AG08396 (cell line): ENCODE data around the gene GIPC2.
A peak's percentile ranks its signal among the peaks of the same experiment; 100 is the strongest.
"Not testable (repeated sequence)": the region's sequence is repeated elsewhere in the genome, so short reads cannot be mapped to it uniquely, and the experiment has no call there.

Source experiments
- DNase-seq: peaks from one replicate; pipeline ENCODE4 v3.0.0; 2012; ENCODE audit warnings: low spot score, mixed read lengths

Gene GIPC2

DNA sequence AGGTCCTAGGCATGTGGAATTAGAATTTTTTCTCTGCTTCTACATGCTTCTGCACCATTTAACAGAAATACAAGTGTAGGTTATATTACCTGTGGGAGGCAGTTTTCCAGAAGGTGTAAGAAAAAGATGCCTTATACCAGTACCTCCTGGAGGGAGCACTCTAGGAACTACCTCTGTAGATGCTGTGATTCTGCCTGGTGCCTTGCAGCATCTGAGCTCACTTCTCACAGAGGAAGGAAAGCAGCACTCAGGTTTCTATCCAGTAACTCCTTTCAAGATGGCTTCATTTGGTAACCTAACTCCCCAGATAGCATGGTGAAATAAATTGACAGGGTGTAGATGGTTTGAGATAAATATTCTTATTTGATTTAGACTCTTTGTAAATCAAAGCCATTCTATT, 50.3 kb downstream of the GIPC2 start:
- DNase-seq, result no peak

DNA sequence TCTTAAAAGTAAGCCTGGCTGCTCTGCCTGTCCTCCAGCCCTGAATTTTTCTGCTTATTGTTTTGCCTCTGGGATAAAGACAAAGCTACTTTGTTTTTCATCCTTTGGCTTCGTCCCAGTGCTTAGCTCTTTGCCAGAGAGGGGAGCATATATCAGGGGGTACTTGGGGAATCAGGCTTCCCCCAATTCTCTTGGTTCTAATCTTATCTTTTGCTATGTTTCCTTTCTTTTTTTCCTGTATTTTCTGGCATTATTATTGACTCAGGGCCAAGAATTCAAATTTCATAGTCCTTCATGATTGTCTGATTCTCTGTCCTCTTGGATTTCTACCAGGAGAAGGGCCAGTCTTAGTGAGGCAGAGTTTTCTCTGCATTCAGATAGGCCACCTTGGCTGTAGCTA, 51.2 kb downstream of the GIPC2 start:
- no peak for DNase-seq

DNA sequence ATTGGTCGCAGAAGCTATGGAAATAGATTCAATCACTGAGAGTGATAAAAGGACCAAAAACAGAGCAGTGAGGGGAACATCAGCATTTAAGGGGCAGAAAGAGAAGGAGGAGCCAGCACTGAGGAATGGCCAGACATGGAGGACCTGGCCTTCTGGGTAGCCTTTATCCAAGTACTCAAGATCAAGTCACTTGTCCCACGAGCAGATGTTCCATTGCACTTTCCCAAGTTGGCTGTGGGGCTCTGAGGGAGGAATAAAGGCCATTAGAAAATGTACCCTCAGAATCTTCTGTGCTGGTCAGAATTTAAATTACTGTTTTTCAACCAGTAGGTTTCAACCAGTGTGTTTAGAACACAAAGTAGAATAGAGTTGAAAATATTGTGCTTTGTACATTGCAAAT, 55.3 kb downstream of the GIPC2 start:
- DNase-seq, result no peak

DNA sequence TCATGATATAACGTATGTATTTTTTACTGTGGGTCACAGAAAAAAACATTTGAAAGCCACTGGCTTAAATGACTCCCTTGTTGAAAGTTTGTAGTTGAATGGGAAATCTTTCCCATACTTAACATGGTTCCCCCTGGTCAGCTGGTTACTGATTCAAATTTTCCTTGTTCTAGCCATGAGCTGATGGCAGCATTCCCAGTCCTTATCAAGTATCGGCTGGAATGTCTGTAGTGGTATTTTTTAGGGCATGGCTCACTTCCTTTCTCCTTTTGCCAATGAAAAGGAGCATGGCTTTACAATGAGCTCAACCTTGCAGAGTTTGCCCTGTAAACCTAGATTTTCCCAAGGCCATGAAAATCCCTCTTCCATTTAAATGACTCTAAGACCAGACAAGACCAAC, 55.7 kb downstream of the GIPC2 start:
- DNase-seq, result peak; percentile 72

DNA sequence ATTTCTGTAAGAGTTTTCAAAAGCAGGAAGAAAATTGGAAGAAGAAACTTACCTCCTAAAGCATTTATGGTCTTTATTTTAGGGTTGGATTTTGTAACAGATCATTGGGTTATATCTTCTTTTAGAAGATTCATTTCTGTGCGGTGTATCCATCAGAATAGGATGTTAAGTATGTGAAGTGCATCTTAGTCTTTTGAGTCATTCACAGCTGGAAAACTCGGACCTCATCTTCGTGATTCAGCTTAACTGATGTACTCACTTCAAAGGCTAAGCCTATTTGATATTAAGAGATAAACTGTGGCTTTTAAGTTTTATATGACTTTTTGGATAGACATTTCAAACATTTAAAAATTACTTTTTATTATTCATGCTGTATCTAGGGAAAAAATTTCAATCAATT, 56.3 kb downstream of the GIPC2 start:
- peak; percentile 50 for DNase-seq

DNA sequence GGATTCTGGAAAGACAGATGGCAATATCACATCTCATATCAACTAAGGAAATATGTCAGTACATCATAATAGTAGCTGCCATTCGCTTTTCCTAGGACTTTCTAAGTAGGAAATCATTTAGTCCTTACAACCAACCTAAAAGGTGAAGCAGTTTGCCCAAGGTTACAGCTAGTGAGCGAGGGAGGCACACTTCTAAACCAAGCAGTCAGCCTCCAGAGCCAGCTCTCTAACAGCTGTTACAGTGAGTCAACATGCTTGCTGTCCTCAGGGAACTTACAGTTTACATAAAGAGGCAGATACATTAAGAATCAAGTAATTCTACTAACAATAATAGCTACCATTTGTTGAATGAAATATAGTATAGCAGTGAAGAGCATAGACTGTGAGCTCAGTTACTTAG, 57.1 kb downstream of the GIPC2 start:
- DNase-seq, result no peak

DNA sequence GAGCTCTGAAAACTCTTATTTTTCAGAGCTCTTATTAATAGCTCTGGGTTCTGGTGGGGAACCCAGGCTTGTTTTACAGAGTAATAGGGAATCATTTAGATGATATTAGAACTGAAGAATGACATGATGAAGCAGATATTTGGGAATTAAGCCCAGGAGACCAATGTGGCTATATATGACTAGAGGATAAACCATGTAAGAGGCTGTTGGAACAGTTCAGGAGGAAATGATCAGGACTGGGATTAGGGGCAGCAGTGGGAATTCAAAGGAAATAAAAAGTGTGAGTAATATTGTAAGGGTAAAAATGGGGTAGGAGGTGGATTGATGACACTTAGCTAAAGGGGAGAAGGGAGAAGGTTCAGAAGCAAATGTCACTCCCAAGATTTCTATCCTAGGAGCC, 58.6 kb downstream of the GIPC2 start:
- DNase-seq, result no peak

DNA sequence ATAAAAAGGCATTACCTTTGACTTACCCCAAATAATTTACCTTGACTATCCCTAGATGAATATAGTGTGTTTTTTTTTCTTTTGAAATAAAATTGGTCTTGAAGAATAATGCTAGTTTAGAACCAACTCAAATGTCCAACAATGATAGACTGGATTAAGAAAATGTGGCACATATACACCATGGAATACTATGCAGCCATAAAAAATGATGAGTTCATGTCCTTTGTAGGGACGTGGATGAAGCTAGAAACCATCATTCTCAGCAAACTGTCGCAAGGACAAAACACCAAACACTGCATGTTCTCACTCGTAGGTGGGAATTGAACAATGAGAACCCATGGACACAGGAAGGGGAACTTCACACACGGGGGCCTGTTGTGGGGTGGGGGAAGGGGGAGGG, 63.9 kb downstream of the GIPC2 start:
- not testable (repeated sequence) for DNase-seq

DNA sequence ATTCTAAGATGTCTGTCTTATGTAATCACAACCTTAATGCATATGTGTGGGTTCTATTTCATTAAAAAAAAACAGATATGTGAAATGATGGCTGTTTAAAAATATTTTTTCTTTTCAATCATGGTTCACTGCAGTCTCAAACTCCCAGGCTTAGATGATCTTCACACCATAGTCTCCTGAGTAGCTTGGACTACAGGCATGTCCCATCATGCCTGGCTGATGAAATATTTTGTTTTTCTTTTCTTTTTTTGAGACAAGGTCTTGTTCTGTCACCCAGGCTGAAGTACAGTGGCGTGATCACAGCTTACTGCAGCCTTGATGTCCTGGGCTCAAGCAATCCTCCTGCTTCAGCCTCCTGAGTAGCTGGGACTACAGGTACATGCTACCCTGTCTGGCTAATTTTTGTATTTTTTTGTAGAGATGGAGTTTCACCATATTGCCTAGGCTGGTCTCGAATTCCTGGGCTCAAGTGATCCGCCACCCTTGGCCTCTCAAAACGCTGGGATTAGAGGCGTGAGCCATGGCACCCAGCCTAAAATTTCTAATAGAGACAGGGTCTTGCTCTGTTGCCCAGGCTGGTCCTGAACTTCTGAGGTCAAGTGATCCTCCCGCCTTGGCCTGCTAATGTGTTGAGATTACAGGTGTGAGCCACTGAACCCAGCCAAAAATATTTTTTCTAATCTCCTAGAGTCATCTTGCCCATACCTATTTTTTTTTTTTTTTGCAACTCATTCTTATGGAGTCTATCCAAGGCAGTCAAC, 67.6 kb downstream of the GIPC2 start:
- no peak for DNase-seq

DNA sequence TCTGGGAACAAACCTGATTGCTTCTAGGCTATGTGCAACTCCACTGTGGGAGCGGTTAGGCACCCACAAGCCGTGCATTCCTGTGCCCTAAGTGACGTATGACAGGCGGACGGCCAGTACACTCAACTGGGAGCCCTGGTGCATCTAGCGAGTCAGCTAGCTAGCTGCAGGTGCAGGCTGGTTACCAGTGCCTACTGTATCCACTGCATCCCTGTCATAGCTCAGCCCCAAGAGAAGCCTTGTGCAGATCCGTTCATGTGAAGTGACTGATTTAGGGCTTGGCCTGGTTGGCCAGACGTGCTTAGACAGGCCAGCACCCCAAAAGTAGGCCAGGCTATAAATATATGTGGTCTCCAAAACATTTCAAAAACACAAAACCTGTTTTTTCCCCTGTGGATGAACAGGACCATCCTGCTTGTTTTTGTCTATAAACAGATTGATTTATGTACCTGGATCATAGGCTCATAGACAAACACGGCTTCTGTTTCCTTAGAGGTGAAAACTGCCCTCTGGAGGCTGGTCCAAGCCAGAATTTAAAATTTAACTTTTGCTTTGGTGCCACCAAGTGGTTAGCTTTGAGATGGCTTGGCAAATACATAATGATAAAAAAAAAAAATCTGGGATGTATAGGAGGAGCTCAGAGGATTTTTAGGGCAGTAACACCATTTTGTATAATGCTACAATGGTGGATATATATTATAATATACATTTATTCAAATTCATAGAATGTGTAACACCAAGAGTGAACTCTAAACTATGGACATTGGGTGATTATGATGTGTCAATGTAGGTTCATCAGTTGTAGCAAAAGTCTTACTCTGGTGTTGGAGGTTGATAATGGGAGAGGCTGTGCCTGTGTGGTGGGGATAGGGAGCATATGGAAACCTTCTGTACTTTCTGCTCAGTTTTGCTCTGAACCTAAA, 68.5 kb downstream of the GIPC2 start:
- peak; percentile 50 for DNase-seq

DNA sequence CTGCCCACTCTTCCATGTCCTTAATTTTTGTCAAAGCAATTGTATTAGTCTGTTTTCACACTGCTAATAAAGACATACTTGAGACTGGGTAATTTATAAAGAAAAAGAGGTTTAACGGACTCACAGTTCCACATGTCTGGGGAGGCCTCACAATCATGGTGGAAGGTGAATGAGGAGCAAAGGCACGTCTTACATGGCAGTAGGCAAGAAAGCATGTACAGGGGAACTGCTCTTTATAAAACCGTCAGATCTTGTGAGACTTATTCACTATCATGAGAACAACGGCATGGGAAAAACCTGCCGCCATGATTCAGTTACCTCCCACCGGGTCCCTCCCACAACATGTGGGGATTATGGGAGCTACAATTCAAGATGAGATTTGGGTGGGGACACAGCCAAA, 74.7 kb downstream of the GIPC2 start:
- not testable (repeated sequence) for DNase-seq

DNA sequence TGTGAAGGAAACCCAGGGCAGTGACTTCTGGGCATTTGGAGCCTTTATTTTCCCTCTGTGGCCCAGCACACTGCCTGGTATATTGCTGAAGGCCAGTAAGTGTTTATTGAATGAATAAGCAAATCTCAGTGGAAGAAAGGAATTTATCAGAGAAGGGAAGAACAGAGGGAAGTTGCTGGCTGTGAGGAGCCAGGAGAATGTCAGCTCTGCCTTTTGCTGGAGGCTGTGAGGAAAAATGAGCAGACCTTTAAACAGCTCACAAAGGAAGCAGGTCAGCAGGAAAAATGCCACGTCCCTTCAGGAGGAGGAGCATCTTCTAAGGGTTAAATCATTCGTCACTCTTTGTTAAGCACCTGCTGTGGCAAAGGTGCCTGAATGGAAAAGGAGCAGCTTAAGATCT, 75.9 kb downstream of the GIPC2 start:
- no peak for DNase-seq

DNA sequence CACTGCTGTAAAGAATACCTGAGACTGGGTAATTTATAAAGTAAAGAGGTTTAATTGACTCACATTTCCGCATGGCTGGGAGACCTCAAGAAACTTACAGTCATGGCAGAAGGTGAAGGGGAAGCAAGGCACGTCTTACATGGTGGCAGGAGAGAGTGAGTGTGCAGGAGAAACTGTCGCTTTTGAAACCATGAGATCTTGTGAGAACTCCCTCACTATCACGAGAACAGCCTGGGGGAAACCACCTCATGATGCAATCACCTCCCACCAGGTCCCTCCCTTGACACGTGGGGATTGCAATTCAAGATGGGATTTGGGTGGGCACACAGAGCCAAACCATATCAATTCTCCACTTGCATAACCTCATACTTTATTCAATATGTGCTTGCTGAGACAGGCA, 76.6 kb downstream of the GIPC2 start:
- DNase-seq, result no peak

DNA sequence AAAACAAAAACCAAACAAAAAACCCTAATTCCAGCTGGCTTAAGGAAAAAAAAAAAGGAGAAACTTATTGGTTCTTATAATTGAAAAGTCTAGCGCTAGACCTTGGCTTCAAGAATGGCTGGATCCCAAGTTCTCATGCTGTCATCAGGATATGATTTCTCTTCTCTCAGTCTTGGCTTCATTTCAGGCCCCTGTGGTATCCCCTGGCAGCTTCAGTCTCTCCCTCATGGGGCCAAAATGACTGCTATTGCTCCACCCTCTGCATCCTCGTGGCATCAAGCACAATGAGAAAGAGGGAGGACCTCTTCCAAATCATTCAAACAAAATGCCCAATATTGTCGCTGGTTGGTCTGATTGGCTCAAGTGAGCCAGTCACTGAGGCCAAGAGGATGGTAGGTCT, 80.7 kb downstream of the GIPC2 start:
- DNase-seq, result no peak

DNA sequence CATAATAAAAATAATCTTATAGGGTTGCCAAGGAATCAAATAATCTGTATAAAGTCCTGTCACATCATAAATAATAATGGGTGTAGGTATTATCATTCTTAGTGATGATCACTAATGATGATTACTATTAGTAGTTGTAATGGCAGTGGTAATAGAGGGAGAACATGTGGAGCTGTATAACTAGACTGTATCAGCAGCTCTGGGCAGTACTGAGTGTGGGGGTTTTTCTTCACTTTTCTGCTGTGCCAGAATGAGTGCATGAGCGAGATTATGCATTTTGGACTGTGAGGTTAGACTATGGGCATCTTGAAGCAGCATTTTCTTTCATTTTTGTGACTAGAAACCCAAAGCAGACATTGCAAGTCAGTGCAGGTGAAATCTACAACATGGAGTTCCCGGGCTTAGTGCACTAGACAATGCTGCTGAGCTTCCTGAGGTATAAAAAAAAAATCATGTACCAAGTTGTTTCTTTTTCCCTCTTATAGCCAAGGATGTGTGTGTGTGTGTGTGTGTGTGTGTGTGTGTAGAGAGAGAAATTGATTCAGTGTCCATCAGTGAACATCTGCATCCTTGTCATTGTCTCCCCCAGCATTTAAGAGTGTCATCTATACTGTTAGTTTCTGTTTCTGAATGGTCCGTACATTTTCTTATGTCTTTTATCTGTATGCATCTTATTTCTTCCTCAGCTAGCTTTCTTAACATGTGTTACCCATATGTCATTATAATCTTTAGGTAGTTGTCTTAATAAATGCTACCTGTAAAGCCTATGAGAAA, 86.6 kb downstream of the GIPC2 start:
- DNase-seq, result no peak

DNA sequence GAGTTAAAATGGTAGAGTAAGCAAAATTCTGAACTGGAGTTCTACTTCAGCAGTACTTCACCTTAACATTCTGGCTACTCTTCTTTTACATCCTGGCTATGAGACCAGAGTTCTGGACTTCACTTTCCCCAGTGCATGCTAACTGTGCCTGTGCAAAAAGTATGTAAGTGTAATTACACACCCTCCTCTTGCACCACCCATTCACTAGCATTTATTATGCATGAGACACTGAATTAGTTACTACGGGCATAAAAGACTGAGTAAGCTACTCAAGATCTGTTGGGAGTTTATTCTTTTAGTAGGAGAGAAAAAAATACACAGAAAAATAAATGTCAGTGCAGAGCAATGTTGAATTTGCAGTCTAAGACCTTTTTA, 87.2 kb downstream of the GIPC2 start:
- DNase-seq, result no peak

DNA sequence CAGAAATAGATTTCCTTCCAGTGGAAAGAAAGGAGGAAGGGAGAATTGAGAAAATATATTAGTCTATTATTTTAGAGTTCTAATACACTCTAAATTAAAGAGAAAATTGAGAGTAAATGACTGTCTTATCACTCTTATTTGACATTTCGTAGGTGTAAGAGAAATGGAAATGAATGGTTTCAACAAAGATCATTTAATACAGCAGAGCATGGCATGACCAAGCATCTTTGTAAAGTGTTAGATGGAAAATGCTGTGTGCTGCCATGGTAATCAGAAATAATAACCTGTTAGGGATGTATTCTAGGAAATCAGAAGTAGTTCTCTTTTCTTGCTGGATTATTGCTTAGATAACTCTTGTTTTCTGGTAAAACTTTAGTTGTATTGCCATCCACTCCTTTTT, 90.9 kb downstream of the GIPC2 start:
- no peak for DNase-seq

DNA sequence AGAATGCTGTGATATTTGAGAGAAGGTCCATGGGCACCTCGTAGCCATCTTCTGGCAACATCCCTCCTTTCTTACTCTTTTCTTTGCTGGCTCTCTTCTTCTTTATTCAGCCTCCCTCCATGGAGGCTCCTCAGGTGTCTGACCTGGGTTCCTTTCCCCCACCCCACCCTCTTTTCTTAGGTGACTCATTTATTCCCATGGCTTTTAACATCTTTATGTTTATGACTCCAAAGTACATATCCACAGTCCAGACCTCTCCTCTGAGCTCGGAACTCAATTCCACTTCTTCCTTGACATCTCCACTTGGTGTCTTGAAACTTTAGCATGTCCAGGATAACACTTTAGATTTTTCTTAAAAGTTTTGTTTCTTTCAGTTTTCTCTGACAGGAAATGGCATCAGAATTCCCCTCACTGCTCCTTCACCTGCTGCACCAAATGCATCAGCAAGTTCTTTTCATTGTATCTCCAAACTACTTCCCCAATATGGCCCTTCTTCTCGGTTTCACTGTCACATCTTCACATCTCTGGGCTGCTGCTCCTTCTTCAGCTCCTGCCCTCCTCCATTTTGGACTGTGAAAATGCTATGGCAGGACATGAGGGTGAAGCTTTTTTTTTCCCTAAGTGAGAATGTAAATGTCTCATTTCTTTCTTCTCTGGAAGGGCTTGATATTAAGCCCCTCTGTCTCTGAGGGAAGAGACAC, 95.9 kb downstream of the GIPC2 start:
- no peak for DNase-seq

DNA sequence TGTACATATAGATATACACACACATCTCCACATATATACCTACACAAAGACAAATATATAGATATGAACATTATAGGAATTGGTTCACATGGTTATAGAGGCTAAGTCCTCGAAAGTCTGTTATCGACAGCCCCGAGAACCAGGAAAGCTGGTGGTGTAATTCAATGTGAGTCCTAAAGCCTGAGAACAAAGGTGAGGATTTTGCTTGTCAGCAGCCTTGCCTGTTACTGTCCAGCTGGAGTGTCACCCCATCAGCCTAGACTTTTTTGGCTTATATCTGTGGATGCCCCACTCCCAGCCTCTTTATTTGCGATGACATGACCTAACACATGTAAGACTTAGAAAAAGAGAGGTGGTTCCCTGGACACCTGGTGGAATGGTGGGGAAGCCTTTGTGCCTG, 97.0 kb downstream of the GIPC2 start:
- no peak for DNase-seq

DNA sequence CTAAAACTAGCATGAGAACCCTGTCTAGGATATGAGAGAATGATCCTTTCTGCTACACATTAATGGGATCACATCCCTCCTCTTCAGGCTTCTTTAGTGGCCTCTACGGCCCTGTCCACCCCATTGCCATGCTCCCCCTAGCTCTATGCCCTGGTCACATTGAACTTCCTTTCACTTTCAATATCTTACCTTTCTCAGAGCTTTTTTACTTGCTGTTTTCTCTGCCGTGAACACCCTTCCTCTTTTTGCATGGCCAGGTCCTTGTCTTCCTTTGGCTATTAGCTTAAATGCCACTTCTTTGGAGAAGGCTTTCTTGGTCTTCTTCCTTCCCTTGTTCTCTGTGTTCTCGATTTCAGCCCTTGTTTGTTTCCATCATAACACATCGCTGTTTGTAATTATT, 97.4 kb downstream of the GIPC2 start:
- no peak for DNase-seq

DNA sequence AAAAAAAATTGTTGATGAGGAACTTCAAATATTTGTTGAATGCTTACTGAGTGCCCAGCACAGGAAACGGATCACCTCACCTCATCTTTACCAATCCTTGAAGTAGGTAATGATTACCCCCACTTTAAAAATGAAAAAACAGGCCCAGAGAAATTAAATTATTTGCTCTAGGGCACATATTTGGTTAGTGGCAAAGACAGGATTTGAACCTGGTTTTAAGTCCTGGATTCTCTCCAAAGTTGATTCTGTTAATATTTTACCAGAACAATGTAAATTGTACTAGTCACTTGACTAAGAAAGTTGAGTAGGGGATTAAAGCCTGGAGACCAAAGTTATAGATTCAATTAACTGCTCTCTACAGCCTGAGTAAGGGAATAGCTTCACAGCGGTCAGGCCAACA, 97.9 kb downstream of the GIPC2 start:
- DNase-seq, result no peak

DNA sequence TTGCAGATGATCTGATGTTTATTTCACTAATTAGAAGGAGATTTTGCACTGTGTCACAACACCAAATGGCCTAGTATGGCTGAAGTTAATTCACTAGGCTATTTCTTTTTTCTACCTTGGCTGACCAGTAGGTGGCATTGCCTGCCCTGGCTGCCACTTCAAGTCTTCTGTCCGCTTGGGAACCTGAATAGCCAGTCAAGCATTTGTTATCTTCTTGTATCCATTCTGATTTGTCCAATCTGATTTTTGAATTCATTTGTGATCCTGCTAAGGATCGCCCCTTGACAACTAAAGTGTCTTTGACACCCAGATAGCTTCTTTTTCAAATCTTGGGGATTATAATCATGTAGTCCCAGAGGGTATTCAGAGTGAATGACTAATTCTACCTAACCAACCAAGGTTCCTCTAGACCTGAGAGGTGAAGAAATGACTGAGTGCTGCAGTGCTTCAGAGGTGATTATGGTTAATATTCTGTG, 99.4 kb downstream of the GIPC2 start:
- peak; percentile 69 for DNase-seq
